GM21786 (cell line): ENCODE data around the gene ATP11B.
A peak's percentile ranks its signal among the peaks of the same experiment; 100 is the strongest.
"Not testable (repeated sequence)": the region's sequence is repeated elsewhere in the genome, so short reads cannot be mapped to it uniquely, and the experiment has no call there.

Experiments used
- ATAC-seq: cut with Tn5 transposase; IDR thresholded peaks from one replicate; pipeline ENCODE4 v1.9.1; 2021; ENCODE audit not compliant: unreplicated experiment

The ATP11B gene

DNA sequence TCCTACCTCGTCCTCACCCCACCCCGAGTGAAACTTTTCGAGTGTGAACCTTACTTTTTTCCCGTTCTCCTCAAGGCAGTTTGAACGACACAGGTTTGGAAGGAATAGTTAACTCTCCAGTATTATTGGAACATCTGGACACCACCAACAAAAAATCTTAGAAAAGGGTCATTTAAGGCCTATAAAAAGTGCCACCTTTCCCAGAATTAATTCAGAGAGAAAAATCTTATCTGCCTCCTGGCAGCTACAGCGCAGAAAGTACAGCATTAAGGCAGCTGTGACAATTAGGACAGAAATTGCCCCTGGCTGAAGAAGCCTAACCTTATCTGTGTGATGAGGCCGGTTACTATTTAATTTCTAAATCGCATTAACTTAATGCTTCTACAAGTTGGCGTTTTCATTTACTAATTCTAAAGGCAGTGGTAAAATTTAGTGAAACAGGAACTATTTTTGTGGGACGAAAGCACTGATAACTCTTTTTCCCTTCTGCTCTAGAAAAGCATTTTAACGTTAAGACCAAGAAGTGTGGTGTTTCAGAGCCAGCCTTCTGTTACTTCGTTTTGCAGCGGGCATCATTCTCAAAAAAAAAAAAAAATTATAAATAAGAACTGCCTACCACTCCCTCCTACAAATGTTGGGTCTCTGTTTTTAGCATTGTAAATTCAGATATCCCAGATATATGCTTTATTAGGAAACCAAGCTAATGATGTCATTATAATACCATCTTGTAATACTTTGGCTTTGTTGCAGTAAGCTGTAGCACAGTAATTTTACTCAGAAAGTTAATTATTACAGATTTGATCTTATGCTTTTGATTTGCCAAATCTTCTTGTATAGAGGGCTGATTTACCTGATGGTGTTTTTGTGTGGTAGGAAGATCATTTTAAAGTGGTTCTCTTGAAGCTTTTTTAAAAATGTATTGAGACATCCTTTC, 1.4 kb downstream of the ATP11B start:
- ATAC-seq = no peak

DNA sequence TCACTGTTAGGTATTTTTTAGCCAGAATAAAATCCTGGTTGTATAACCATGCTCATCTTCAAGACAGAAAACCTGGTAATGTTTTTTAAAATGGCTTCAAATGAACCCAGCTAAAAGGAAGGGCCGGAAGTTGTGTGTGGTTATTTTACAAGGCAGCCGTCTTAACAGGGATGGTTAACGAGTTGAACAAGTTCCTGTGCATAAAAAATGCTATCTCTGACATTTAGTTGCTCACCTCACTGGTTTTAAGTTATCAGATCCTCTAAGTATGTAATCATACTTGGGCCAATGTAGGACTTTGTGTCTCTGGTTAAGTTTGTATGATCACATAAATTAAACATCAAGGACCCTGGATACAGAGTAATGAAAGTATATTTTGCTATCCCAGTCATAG, 2.1 kb downstream of the ATP11B start:
- peak; percentile 36 for ATAC-seq

DNA sequence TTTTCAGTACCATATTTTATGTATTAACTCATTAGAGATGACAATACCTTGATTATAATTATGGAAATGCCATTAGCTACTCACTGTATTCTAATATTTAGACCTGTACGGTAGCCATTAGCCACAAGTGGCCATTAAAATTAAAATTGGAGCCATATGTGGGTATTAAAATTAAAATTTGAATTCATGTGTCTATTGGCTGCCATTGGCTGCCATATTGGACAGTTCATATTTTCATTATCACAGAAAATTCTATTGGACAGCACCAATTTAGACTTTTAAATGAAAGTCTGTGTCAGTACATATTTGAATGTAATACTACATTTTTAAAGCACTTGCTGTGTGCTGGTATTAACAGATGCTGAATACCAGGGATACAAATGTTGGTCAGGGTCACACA, 3.0 kb downstream of the ATP11B start:
- ATAC-seq = no peak

DNA sequence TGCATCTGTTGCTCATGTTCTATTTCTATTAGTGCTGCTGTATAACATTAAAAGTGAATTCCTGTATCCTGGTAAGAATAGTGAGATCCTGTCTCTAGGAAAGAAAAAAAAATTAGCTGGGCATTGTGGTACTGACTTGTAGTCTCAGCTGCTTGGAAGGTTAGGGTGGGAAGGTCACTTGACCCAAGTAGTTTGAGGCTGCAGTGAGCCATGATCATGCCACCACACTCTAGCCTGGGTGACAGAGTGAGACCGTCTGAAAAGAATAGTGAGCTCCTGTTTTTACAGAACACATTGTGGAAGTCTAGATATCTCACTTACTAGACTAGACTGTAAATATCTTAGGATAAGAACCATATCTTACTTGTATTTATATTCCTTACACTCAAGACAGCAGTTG, 4.6 kb downstream of the ATP11B start:
- no peak for ATAC-seq

DNA sequence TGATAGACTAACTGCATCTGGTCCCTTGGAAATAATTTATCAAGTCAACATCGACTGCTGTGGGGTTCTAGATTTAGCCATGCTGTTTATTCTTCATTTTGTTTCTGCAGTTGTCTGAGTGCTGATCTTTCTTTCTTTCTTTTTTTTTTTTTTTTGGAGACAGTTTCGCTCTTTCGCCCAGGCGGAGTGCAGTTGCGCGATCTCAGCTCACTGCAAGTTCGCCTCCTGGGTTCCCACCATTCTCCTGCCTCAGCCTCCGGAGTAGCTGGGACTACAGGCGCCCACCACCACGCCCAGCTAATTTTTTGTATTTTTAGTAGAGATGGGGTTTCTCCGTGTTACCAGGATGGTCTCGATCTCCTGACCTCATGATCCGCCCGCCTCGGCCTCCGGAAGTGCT, 5.8 kb downstream of the ATP11B start:
- not testable (repeated sequence) for ATAC-seq

DNA sequence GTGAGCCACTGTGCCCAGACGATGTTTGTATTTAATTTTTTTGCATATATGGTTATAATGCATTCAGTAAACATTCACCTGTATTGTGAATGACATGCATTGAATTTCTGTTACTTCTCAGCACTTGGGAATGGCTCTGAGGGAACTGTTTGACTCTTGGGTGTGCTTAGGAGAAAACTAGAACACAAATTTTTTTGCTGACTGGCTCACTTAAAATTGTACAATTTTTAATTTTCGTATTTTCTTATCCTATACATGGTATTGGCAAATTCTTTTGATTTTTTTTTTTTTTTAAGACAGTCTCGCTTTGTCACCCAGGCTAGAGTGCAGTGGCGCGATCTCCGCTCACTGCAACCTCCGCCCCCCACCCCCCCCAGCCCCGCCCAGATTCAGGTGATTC, 7.2 kb downstream of the ATP11B start:
- no peak for ATAC-seq

DNA sequence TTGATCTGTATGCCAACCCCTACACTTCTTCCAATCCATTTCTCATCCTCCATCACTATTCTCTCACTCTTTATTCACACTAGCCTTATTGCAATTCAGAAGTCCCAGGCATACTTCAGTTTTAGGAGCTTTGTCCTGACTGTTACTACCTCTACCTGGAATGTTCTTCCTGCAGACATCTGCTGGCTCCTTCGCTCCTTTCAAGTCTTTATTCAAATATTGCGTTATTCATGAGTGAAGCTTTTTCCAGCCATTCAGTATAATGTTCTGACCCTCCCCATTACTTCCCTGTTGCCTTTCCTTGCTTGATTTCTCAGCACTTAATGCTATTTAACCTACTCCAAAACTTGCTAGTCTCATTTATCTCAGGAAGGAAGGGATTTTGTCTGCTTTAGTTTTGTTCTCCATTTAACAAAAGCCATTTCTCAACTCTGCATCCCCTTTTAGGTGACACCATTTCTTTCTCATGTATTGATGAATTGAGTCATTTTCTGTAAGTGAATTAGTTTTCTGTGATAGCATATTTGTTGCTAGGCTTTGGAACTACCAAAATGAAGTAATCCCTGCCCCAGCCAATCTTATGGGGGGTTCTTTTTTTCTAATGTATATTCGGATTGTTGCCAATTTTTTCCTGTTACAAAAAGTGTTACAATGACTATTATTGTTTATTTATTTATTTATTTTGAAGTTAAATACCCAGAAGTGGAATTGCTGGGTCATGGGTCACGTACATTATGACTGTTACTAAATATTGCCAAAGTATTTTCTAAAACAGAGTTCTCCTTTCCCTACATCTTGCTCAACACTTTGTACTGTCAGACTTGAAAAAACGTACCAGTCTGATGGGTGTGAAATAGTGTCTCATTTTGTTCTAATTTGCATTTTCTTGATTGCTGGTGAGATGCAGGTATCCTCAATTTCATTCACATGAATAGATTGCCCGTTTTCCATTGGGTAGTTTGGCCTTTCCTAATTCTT, 9.4 kb downstream of the ATP11B start:
- no peak for ATAC-seq

DNA sequence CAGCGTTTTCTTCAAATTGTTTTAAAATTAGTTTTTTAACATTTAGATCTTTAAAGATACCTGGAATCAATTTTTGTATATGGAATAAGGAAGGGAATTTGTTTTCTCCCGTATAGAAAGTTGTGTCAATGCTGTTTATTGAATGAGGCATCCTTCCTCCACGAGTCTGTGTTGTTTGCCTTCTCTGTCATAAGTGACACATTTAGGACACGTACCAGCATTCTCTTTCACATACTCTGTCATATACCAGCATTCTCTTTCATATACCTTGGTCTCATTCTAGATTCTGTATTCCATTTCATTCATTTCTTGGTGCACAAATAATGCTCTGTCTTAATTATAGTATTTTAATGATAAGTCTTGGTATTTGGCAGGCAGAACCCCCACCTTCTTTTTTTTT, 10.3 kb downstream of the ATP11B start:
- ATAC-seq = no peak

DNA sequence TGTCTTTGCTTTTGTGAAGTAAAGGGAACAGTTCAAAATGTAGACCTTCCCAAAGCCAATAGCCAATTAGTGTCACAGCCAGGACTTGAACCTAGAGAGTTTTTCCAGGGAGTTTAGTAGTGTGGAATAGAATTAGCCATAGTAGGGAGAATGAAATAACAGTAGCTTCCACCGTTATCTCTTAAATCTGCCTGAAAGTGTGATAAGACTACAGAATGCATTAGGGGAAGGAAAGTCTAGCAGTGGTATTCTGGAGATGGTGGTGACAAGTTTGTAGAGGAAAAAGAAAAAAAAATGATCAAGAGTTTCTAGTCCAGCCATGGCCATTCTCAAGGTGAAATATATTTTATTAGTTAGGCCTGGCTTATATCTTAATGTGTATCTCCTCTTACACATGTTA, 13.8 kb downstream of the ATP11B start:
- no peak for ATAC-seq

DNA sequence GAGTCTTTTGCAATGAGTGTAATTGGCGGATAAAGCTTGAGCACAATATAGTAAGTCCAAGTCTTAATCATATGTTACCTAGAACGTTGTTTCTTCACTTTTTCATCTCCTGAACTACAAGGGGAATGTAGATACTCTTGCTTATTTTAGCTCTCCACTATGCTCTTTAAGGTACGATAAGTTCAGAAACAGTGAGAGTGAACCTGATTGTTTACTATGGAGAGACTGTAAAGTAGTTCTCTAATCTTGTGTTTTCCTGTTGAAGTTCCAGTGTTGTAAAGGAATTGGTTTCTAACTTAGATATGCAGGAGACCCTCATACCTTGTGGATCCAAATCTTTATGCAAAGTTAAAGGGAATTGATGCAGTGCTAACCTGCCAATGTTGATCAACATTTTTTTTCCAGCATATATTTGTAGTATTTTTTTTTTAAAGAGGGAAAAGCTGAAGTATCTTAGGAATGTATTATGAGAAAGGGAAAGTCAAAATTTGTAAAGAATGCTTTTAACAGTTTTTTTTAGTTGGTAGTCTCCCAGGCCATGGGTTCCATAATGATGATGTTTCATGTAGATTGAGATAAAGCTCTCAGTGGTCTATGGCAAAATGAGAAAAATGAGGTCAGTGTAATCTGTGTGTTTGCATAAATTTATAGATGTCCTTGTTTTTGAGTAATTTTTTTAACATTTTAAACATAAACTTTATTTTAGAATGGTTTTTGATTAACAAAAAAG, 14.9 kb downstream of the ATP11B start:
- no peak for ATAC-seq

DNA sequence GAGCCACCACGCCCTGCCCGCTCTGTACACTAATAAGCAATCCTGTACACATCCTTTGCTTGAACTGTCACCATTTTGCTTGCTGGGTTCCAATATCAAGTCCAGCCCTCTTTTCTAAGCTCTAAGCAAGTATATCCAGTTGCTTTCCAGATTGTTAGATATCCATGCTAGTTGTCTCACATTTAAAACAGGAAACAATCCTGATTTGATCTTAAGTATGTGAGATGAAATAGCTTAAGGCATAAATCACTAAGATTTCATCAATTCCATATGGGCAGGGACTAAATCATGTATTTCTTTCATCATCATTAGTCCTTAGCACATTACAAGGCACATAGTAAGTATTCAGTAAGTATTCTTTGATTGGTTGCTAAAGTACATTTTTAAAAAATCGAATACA, 16.2 kb downstream of the ATP11B start:
- ATAC-seq = no peak

DNA sequence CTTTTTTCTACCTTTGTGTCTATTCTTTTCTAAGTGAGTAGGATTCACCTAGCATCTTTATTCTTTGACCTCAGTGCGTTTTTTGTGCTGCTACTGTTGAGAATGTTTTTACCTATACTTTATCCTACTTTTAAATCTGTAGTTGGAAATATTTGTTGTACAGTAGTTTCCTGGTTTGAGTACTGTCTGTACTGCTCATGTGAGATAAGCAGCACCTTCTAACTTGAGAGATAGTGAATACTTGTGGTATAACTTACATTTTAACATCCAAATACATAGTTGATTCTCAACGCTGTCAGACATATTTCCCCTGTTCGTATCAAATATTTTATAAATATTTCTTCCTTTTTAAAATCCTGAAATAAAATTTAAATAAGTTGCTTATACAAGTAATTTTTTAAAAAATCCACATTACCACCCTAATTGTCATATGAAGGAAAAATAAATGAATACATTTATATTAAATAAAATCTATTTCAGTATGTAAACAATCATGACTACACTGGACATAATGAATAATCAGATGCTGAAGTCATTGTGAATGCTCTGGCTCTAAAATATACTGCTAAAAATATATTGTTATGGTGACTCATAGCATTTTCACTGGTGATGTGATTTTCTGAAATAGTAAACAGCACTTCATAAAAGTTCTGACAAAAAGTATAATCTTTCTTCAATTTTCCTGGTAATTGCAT, 17.4 kb downstream of the ATP11B start:
- ATAC-seq = no peak

DNA sequence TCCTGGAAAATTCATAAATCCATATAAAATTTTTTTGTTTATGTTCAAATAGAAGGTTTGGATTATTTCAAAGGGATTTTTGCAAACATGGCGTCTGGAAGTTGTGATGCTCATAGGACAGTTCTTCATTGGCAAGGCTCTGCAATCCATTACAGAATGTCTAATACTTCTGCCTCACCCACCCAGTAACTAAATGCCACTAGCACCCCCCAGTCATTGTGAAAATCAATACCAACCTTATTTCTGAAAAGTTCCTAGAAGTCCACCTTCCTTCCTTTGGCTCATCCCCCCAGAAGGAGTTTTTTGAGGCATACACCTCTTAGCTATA, 17.9 kb downstream of the ATP11B start:
- no peak for ATAC-seq

DNA sequence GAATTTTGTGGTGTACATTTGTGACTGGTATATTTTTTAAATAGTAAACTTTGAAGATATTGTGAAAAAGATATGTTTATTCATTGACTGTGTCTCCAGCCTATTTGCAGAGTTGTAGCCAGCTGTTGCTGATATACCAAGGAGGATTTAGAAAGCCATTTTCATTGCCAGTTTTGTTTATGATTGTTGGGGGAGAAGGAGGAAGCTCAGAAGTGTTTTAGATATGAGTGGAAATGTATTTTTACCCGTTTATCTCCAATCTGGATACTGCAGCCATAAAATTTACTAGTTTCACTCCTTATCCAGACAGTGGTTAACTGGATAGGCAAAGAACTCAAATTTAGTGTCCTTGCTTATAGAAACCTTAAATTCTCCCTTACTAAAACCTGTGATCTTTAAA, 18.8 kb downstream of the ATP11B start:
- ATAC-seq = no peak

DNA sequence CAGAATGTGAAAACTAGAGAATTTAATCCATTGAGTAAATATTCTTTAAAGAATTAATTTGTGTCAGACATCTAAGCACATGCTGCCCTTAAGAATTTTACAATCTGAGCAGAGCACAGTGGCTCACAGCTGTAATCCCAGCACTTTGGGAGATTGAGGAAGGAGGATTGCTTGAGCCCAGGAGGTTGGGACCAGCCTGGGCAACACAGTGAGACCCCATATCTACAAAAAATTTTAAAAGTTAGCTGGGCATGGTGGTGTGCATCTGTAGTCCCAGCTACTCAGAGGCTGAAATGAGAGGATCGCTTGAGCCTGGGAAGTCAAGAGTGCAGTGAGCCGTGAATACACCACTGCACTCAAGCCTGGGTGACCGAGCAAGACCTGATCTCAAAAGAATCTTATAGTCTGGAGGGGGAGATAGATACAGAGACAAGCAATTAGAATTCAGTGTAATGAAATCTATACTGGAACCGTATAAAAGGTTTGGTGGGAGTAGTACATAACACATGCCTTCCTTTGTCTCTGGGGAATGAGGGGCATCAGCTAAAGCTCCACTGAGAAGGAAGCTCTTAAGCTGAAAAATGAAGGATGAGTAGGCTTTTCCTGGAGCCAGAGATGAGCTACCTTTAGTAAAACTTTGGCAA, 21.2 kb downstream of the ATP11B start:
- ATAC-seq = no peak

DNA sequence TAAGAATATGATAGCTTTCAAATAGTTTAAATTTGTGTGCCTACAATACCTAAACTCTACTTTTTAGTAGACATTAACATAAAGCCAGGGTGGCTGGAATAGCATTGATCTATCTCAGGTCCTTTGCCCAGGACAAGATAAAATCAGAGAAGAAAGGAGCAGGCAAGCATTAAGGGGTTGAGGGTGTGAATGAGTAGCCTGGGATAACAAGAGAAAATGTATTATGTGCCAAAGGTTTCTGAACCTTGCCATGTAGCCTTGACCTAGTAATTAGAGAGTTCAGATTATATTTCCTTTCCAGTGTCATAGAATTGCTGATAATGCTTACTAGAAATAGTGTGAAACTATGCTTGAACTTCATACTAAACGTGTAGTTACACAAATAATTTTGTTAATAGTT, 22.9 kb downstream of the ATP11B start:
- no peak for ATAC-seq

DNA sequence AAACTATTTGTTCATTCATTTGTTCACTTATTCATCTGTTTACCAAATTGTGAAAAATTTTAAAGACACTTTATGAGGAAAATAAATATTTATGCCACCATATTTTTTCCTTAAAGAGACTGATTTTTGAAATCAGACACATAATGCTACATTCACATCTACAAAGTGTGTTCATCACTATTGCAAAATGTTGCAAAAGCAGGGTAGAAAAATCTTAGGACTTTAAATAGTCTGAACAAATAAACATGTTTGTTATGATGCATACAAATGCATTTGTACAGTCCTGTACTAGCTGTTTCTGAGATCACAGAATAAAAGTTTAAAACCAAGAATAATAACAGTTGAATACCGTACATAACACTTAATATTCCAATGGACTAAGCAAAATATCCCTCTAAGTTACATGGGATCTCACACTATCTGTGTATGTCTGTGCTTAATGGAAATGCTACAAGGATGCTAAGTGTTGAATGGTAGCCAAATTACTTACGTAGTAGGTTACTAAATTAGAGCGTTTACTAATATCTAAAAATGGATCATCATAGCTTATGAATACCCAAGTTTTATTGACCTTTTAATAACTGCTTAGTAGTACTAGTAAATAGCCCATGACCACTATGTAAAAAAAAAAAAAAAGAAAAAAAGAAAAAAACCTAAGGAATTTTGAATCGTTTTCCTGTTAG, 25.1 kb downstream of the ATP11B start:
- no peak for ATAC-seq

DNA sequence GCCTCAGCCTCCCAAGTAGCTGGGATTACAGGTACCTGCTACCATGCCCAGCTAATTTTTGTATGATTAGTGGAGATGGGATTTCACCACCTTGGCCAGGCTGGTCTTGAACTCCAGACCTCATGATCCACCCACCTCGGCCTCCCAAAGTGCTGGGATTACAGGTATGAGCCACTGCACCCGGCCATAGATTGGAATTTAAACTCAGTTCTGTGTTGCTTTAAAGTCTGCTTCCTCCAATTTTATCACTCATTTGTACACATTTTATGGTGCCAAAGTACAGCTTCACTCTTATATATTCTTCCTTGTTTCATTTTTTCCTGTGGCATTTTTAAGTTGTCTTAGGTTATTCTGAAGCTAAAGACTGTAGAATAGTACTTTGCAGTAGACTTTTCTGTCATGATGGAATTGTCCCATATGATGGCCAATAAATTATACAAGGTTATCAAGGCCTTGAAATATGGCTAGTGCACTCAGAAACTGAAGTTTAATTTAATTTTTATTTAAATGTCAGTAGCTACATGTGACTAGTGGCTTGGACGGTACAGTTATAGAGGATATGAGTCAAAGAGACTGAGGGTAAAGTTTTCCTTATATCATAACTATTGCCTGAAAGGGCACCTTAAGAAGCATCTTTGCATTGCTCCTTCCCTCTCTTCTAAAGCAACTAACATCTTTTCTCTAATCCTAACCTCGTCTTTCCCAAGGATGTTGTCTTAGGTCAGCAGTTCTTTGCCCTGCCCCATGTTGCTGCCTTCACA, 28.1 kb downstream of the ATP11B start:
- no peak for ATAC-seq

DNA sequence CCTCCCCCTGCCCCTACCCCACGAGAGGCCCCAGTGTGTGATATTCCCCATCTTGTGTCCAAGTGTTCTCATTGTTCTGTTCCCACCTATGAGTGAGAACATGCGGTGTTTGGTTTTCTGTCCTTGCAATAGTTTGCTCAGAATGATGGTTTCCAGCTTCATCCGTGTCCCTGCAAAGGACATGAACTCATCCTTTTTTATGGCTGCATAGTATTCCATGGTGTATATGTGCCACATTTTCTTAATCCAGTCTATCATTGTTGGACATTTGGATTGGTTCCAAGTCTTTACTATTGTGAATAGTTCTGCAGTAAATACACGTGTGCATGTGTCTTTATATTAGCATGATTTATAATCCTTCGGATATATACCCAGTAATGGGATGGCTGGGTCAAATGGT, 29.0 kb downstream of the ATP11B start:
- ATAC-seq = not testable (repeated sequence)
